Nephron progenitor cell (in vitro differentiated cells): Measurements from ENCODE around the gene AHR.

Experiments used
- DNase-seq: peaks from one replicate; pipeline ENCODE4 v3.0.0; 2021
- H3K27ac Mint-ChIP-seq: 2 replicates; pipeline ENCODE4 v1.8.0; 2021; ENCODE audit warnings: mild to moderate bottlenecking, moderate library complexity, mixed read lengths
- H3K27me3 Mint-ChIP-seq: 2 replicates; pipeline ENCODE4 v1.8.0; 2021; ENCODE audit warnings: mild to moderate bottlenecking, low read depth, mixed read lengths; ENCODE audit not compliant: poor library complexity
- H3K36me3 Mint-ChIP-seq: 2 replicates; pipeline ENCODE4 v1.8.0; 2021; ENCODE audit warnings: low read depth, mixed read lengths
- H3K4me1 Mint-ChIP-seq: 2 replicates; pipeline ENCODE4 v1.8.0; 2021; ENCODE audit warnings: mixed read lengths
- H3K4me3 Mint-ChIP-seq: 2 replicates; pipeline ENCODE4 v1.8.0; 2021; ENCODE audit warnings: mild to moderate bottlenecking, moderate library complexity, mixed read lengths
- H3K9me3 Mint-ChIP-seq: 2 replicates; pipeline ENCODE4 v1.8.0; 2021; ENCODE audit warnings: mild to moderate bottlenecking, moderate library complexity, mixed read lengths
- CTCF ChIP-seq: fragments of 200-600 bp; sonication (generic); IDR thresholded peaks from 2 replicates; pipeline ENCODE4 v1.5.0; 2021; ENCODE audit warnings: antibody characterized with exemption

Gene AHR

GRCh38 chr7:17269341-17270221 is 28.9 kb upstream of the AHR start:
- TF ChIP-seq CTCF, result no peak
- H3K9me3 Mint-ChIP-seq, result peaks cover 46% of the 10 kb centered on the region
- H3K27me3 Mint-ChIP-seq, result no peaks in the 10 kb centered on the region
- H3K4me3 Mint-ChIP-seq, result no peak overlapping the region
- no peak for DNase-seq
- H3K4me1 Mint-ChIP-seq, result no peaks in the 10 kb centered on the region
- no peak overlapping the region for H3K27ac Mint-ChIP-seq
- no peaks in the 10 kb centered on the region for H3K36me3 Mint-ChIP-seq

GRCh38 chr7:17274551-17275245 is 23.8 kb upstream of the AHR start:
- Mint-ChIP-seq H3K27me3 (no peaks in the 10 kb centered on the region), H3K36me3 (no peaks in the 10 kb centered on the region), H3K27ac (no peak overlapping the region), H3K9me3 (peaks cover 20% of the 10 kb centered on the region), H3K4me3 (no peak overlapping the region), H3K4me1 (no peaks in the 10 kb centered on the region)
- TF ChIP-seq CTCF, result no peak
- DNase-seq, result no peak

GRCh38 chr7:17275749-17276671 is 22.4 kb upstream of the AHR start:
- DNase-seq, result no peak
- Mint-ChIP-seq H3K27ac (no peak overlapping the region), H3K9me3 (peaks cover 8% of the 10 kb centered on the region), H3K27me3 (no peaks in the 10 kb centered on the region), H3K4me3 (no peak overlapping the region), H3K4me1 (no peaks in the 10 kb centered on the region), H3K36me3 (no peaks in the 10 kb centered on the region)
- no peak for TF ChIP-seq CTCF

- Mint-ChIP-seq H3K9me3 (no peaks in the 10 kb centered on the region), H3K4me3 (no peak overlapping the region), H3K27me3 (peaks cover 2% of the 10 kb centered on the region), H3K27ac (no peak overlapping the region), H3K36me3 (no peaks in the 10 kb centered on the region), H3K4me1 (no peaks in the 10 kb centered on the region)
- TF ChIP-seq CTCF, result no peak
- DNase-seq, result no peak
Observed at GRCh38 chr7:17279061-17279460, 19.4 kb upstream of the AHR start.

- Mint-ChIP-seq H3K27me3 (peaks cover 17% of the 10 kb centered on the region), H3K4me1 (no peaks in the 10 kb centered on the region), H3K9me3 (no peaks in the 10 kb centered on the region), H3K4me3 (no peak overlapping the region), H3K27ac (peak overlapping the region; percentile 16), H3K36me3 (no peaks in the 10 kb centered on the region)
- no peak for DNase-seq
- no peak for TF ChIP-seq CTCF
Observed at GRCh38 chr7:17289074-17289645, 9.3 kb upstream of the AHR start.
